Measurements from ENCODE around the gene FADS6.

FADS6 gene

GRCh38 chr17:74901353-74902135 is 8.1 kb upstream of the FADS6 start:
- Histone ChIP-seq H3K27ac (no peak overlapping the region), H3K27me3 (ENCODE audit: control insufficient read depth, insufficient read depth, low read length) (no peaks in the 10 kb centered on the region), H3K4me2 (ENCODE audit: low read length) (no peak overlapping the region), H3K9me3 (ENCODE audit: control insufficient read depth, low read length) (no peaks in the 10 kb centered on the region), H3K4me3 (ENCODE audit: low read depth, low read length) (no peak overlapping the region), H3K9ac (no peak overlapping the region), H2AFZ (no peak overlapping the region), H3K79me2 (no peaks in the 10 kb centered on the region), H3K36me3 (ENCODE audit: control insufficient read depth, insufficient read depth, low read length) (no peaks in the 10 kb centered on the region), H3K4me1 (no peaks in the 10 kb centered on the region)
- TF ChIP-seq CTCF (IDR thresholded peaks at IDR 0.05), result no peak

- Histone ChIP-seq H3K4me1 (no peaks in the 10 kb centered on the region), H3K9me3 (ENCODE audit: control insufficient read depth, low read length) (no peaks in the 10 kb centered on the region), H3K4me3 (ENCODE audit: low read depth, low read length) (no peak overlapping the region), H3K9ac (no peak overlapping the region), H3K79me2 (no peaks in the 10 kb centered on the region), H3K27ac (no peak overlapping the region), H3K4me2 (ENCODE audit: low read length) (no peak overlapping the region), H2AFZ (no peak overlapping the region), H3K36me3 (ENCODE audit: control insufficient read depth, insufficient read depth, low read length) (no peaks in the 10 kb centered on the region), H3K27me3 (ENCODE audit: control insufficient read depth, insufficient read depth, low read length) (no peaks in the 10 kb centered on the region)
- no peak for TF ChIP-seq CTCF (IDR thresholded peaks at IDR 0.05)
Observed at GRCh38 chr17:74900208-74900607, 6.8 kb upstream of the FADS6 start.

GRCh38 chr17:74898376-74898946 is 5.0 kb upstream of the FADS6 start:
- no peaks in the 10 kb centered on the region for H3K27me3 ChIP-seq (ENCODE audit: control insufficient read depth, insufficient read depth, low read length)
- no peaks in the 10 kb centered on the region for H3K36me3 ChIP-seq (ENCODE audit: control insufficient read depth, insufficient read depth, low read length)
- no peak overlapping the region for H2AFZ ChIP-seq
- no peak overlapping the region for H3K27ac ChIP-seq
- no peak overlapping the region for H3K9ac ChIP-seq
- H3K79me2 ChIP-seq, result no peaks in the 10 kb centered on the region
- no peak overlapping the region for H3K4me2 ChIP-seq (ENCODE audit: low read length)
- H3K4me3 ChIP-seq (ENCODE audit: low read depth, low read length), result no peak overlapping the region
- no peak for TF ChIP-seq CTCF (IDR thresholded peaks at IDR 0.05)
- no peaks in the 10 kb centered on the region for H3K4me1 ChIP-seq
- H3K9me3 ChIP-seq (ENCODE audit: control insufficient read depth, low read length), result no peaks in the 10 kb centered on the region

- no peaks in the 10 kb centered on the region for H3K4me1 ChIP-seq
- no peaks in the 10 kb centered on the region for H3K36me3 ChIP-seq (ENCODE audit: control insufficient read depth, insufficient read depth, low read length)
- no peaks in the 10 kb centered on the region for H3K9me3 ChIP-seq (ENCODE audit: control insufficient read depth, low read length)
- H3K4me2 ChIP-seq (ENCODE audit: low read length), result no peak overlapping the region
- H3K79me2 ChIP-seq, result no peaks in the 10 kb centered on the region
- H2AFZ ChIP-seq, result no peak overlapping the region
- no peak overlapping the region for H3K9ac ChIP-seq
- H3K27me3 ChIP-seq (ENCODE audit: control insufficient read depth, insufficient read depth, low read length), result no peaks in the 10 kb centered on the region
- no peak overlapping the region for H3K4me3 ChIP-seq (ENCODE audit: low read depth, low read length)
- TF ChIP-seq CTCF (IDR thresholded peaks at IDR 0.05), result no peak
- H3K27ac ChIP-seq, result no peak overlapping the region
Observed at GRCh38 chr17:74893936-74894671, 671 bp upstream of the FADS6 start.
